ENCODE data around the gene USP40.

DNA sequence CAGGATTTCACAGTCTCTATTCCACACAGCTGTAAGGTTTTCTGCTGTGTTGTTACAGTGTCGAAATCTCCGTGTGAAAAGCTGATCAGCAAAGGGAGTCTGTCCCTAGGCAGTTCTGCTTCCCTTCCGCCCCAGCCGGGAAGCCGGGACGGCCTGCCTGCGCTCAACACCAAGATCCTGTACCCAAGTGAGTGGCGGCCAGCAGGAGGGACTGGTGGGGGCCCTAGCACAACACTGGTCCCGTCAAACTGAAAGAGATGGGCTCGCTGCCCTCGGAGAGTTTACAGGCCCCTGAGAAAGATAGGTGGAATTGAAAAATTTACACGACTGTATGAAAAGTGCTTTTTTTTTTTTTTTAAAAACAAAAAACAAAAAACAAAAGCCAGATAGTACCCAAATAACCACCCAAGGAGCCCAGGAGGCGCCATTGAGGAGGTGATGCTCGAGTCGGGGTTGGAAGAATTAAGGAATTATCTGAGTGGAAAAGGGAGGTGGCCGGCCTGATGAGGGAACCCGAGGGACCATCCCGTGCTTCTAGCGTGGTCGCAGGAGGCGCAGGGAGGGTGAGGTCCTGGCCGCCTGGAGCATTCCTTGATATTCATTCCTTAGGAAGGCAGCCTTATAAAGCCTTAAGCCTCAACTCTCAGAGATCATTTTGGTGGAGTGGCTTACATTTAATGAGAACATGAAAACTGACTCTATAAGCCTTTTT is 115.6 kb downstream of the USP40 start:
- TF ChIP-seq, protein P1, sequence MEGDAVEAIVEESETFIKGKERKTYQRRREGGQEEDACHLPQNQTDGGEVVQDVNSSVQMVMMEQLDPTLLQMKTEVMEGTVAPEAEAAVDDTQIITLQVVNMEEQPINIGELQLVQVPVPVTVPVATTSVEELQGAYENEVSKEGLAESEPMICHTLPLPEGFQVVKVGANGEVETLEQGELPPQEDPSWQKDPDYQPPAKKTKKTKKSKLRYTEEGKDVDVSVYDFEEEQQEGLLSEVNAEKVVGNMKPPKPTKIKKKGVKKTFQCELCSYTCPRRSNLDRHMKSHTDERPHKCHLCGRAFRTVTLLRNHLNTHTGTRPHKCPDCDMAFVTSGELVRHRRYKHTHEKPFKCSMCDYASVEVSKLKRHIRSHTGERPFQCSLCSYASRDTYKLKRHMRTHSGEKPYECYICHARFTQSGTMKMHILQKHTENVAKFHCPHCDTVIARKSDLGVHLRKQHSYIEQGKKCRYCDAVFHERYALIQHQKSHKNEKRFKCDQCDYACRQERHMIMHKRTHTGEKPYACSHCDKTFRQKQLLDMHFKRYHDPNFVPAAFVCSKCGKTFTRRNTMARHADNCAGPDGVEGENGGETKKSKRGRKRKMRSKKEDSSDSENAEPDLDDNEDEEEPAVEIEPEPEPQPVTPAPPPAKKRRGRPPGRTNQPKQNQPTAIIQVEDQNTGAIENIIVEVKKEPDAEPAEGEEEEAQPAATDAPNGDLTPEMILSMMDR (IDR thresholded peaks at IDR 0.05): no peak
- TF ChIP-seq POLR2A (IDR thresholded peaks at IDR 0.05; ENCODE audit: low read length) (no peak), BHLHE40 (IDR thresholded peaks at IDR 0.05; ENCODE audit: low read depth, low read length) (no peak)
- TF ChIP-seq, protein P2, sequence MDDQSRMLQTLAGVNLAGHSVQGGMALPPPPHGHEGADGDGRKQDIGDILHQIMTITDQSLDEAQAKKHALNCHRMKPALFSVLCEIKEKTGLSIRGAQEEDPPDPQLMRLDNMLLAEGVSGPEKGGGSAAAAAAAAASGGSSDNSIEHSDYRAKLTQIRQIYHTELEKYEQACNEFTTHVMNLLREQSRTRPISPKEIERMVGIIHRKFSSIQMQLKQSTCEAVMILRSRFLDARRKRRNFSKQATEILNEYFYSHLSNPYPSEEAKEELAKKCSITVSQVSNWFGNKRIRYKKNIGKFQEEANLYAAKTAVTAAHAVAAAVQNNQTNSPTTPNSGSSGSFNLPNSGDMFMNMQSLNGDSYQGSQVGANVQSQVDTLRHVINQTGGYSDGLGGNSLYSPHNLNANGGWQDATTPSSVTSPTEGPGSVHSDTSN (IDR thresholded peaks at IDR 0.05): no peak
